DOHH2 (cell line): ENCODE data around the gene HSPA9.

Experiments used
- CTCF ChIP-seq: fragments of 200-600 bp; sonication (generic); IDR thresholded peaks from one replicate; pipeline ENCODE4 v1.5.1; 2014; ENCODE audit warnings: antibody characterized with exemption, mild to moderate bottlenecking, low read depth, low read length; ENCODE audit not compliant: poor library complexity, severe bottlenecking
- EZH2phosphoT487 ChIP-seq: fragments of 200-600 bp; sonication (generic); IDR thresholded peaks from 2 replicates; pipeline ENCODE4 v1.6.1; 2017; ENCODE audit warnings: borderline replicate concordance, mild to moderate bottlenecking, antibody characterized with exemption, low read length, moderate library complexity, mixed read lengths

- TF ChIP-seq CTCF (no peak), EZH2phosphoT487 (no peak)
Measured at GRCh38 chr5:138559937-138560336, 15.3 kb downstream of the HSPA9 start.
